Stimulated activated CD8-positive, alpha-beta memory T cell treated with anti-CD3 and anti-CD28 coated beads, Interleukin-12 subunit alpha, Interleukin-12 subunit beta, amount 100 ng/mL, for 24 hours (primary cell): ENCODE results near the gene ISL1.

ENCODE experiments used
- DNase-seq: peaks from one replicate; pipeline ENCODE4 v3.0.0-alpha.2; 2020; ENCODE audit errors: extremely low read depth

Gene ISL1

GRCh38 chr5:51383131-51384121 lies at the start of gene ISL1:
ISL1 (plus strand) TSS chr5:51383448; CDS start chr5:51383672, 224 bp downstream.
- DNase-seq, result no peak

- DNase-seq, result no peak
Observed at GRCh38 chr5:51336878-51337277, 46.4 kb upstream of the ISL1 start.

GRCh38 chr5:51345106-51345505 lies 38.1 kb upstream of the ISL1 start:
- no peak for DNase-seq

GRCh38 chr5:51347157-51347556 lies 36.1 kb upstream of the ISL1 start:
- DNase-seq, result no peak

- no peak for DNase-seq
Observed at GRCh38 chr5:51347704-51348103, 35.5 kb upstream of the ISL1 start.

- DNase-seq, result no peak
Observed at GRCh38 chr5:51371052-51371451, 12.2 kb upstream of the ISL1 start.

- DNase-seq, result no peak
Observed at GRCh38 chr5:51373880-51374523, 9.2 kb upstream of the ISL1 start.

GRCh38 chr5:51375084-51375483 lies 8.2 kb upstream of the ISL1 start:
- DNase-seq, result no peak

GRCh38 chr5:51376509-51376908 lies 6.7 kb upstream of the ISL1 start:
- no peak for DNase-seq

- DNase-seq, result no peak
Observed at GRCh38 chr5:51377151-51378060, 5.8 kb upstream of the ISL1 start.

- DNase-seq, result no peak
Observed at GRCh38 chr5:51378061-51378409, 5.2 kb upstream of the ISL1 start.

- DNase-seq, result no peak
Observed at GRCh38 chr5:51378448-51379330, 4.6 kb upstream of the ISL1 start.

GRCh38 chr5:51379331-51379700 lies 3.9 kb upstream of the ISL1 start:
- no peak for DNase-seq

- no peak for DNase-seq
Observed at GRCh38 chr5:51380603-51381207, 2.5 kb upstream of the ISL1 start.

GRCh38 chr5:51381761-51382474 lies 1.3 kb upstream of the ISL1 start:
- DNase-seq, result no peak

- no peak for DNase-seq
Observed at GRCh38 chr5:51382521-51383130, 622 bp upstream of the ISL1 start.

GRCh38 chr5:51384281-51384840 lies 1.1 kb downstream of the ISL1 start:
- no peak for DNase-seq

GRCh38 chr5:51385216-51385615 lies 2.0 kb downstream of the ISL1 start:
- DNase-seq, result no peak
